GM21447 (cell line): ENCODE data around the gene POLA1.

Experiments used
- ATAC-seq: cut with Tn5 transposase; IDR thresholded peaks from one replicate; pipeline ENCODE4 v1.9.1; 2021; ENCODE audit not compliant: unreplicated experiment

Gene POLA1

DNA sequence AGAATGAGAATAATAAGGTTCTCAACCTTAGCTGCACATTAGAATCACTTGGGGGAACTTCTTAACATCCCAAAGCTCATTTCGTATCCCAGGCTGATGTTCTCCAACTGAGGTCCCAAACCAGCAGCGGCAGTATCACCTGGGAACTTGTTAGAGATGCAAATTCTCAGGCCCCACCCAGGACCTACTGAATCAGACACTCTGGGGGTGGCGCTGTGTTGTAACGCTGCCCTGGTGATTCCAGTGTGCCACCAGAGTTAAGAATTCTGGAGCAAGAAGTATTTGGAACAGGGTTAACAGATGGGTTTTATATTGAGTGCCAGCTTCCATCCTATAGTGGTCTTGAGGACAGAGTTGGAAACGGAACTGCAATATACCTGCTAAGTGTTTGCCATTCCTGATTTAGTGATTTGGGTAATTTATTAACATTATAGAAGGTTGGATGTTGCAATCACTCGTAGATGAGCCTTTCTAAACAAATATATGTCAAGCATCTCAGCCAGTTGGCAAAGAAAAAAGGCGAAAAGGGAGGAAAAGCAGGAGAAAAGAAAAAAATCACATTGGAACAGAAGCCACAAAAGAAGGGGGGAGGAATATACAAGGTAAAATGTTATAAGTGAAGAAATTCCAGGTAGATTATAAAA is 181.0 kb downstream of the POLA1 start:
- no peak for ATAC-seq

DNA sequence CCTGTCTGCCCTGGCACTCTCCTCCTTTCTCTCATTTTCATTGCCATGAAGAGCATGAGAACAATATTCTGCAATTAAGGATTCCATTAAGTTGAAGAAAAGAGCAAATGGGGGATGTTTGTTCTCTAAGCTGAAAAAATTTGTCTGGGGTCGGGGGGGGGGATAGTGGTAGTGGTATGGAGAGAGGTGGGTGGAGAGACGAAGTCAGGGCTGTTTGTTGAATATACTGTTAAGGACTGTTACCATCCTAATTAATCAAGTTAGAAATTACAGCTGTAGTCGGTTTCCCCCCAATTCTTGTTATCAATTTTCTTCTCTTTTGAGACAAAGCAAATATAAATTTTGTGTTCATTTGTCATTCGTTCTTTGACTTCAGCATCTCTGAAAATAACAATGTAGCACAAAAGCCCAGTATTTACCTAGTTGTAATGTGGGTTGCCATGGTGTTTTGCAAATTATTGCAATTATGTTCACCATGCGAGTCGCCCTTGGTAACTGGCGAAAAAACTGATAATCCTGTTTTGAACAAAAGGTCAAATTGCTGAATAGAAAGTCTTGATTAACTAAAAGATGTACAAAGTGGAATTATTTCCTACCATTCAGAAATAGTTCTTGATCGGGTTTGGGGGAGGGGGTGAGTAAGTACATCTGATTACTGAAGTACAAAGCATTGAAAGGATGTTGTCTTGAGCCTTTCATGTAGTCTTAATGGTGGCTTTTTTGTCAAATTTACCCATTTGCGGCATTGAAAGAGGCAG is 183.0 kb downstream of the POLA1 start:
- ATAC-seq = no peak

DNA sequence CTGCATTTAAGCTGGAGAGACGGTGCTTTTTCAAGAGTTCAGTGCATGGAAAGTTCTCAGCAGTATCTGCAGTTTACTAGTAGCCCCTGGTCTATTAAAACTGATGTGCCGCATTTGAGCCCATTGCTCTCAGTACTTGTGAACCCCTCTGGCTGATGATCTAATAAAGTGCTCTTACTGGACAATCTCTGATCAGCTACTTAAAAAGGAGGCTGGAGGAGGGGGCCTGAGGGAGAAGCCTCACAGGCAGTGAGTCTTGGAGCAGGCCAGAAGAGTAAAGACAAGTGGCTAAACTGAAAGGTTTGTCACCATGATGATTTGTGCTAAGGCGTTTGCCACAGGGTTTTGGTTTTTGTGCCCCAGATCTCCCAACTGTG is 183.6 kb downstream of the POLA1 start:
- no peak for ATAC-seq

DNA sequence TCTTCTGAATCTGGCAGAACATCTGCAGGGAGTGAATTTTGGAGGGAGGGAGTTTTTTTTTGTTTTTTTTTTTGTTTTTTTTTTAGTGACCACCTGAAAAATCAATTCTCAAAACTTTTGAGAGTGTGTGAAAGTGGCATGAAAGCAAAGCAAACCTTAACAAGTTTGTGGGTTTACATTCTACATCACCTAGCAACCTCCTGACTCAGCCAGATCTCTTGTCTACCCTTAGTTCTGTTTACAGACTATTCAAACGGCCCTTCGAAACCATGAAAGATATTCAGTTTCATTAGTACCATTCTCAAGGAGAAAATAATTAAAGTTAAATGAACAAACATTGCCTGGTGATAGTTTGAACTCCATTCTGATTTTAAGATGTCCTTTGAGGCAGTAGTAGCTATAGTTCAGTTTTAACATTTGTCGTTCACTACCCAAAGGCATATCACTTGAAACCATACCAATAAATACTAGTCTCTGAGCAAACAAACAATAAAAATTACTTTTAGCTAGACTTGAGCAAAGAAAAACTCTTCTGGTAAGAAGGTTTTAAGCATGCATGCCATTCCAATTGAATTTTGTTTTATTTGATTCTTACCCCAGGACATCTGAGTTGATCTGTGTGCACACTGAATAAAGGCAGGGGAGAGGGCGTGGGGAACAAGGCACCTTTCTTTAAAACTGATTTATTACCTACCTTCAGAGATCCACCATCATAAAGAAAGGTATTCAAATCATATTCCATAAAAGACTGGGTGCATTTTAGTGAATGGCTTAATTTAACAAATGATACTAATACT is 184.3 kb downstream of the POLA1 start:
- ATAC-seq = no peak

DNA sequence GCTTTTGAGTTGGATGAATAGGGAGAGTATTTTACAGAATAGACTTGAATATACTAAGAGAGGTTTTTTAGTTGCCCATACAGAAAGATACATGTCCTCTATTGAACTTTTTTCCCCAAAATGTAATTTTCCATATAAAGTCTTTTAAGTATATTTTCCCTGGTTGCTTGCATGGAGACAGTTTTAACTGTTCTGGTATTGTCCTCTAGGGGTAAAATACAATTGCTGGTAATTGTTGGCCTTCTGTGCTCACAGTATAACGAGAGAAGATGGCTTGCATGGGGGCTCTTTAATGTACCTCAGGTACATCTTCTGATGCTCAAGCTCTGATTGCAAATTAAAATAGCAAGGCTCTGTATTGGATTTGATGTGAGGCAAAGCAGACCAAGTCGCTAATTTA is 186.0 kb downstream of the POLA1 start:
- no peak for ATAC-seq

DNA sequence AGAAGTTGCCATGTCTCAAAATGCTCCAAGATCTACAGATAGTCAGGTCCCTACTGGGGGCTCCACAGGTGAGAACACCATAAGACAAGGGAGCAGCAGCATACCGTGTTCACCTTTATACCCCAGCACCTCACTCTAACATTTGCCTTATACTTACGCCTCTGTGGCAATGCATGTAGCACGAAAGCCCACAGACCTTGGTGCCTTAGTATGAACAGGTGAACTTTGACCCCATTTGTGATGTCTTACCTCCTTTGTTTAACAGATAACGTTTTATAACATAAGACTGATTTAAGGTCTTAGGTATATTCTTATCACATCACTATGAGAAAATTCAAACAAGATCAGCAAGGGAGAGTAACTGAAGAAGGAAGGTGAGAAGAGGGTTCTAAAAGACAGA is 193.2 kb downstream of the POLA1 start:
- no peak for ATAC-seq

DNA sequence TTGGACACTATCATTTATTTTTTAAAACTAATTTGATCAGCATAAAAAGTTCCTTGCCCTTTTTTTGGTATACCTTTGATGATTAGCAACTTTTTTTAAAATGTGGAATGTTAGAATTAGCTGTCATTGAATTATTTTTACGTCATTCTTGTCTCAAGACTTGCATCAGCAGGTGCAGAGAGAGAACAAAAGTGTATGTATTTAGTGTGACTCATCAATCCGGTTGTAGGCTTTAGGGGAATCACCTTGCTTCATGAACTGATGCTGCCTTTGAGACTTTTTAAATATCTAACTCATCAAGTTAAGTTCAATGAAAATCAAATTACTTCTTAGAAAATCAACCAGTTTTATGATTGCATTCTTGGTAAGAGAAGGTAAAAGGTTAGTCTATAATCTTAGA is 197.0 kb downstream of the POLA1 start:
- no peak for ATAC-seq

DNA sequence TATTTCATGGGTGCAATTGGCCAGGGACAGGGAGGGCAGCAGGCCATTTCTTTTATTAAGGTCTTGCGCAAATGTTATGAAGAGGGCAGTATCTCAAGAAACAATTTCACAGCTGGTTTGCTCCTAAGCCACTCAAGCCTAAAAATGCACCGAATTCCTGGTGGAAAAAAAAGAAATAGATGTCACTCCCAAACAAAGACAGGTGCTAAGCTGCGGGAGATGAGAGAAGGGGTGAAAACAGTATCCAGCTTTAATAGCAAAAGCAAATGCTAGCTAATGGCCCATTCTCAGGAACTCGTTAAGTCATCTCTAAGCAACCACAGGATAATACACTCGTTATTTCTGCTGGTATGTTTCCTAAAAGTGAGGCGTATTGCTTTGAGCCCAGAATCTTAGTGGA is 205.7 kb downstream of the POLA1 start:
- ATAC-seq = no peak

DNA sequence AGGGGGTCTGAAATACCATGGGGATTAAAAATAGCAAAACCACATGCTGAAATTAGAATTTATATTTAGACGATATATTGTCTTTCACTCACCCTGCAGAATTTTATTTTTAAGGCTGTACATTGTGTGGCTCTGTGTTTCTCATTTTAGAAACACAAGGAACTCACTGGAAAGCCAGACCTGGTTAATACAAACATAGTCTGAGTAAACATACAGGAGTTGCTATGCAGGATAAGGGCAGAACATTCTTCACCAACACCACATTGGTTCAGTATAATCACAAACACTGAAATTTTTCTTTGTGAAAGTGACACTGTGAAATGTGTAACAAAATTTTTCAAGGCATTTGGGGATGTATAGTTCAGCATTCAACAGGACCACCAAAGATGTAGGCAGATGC is 206.5 kb downstream of the POLA1 start:
- no peak for ATAC-seq

DNA sequence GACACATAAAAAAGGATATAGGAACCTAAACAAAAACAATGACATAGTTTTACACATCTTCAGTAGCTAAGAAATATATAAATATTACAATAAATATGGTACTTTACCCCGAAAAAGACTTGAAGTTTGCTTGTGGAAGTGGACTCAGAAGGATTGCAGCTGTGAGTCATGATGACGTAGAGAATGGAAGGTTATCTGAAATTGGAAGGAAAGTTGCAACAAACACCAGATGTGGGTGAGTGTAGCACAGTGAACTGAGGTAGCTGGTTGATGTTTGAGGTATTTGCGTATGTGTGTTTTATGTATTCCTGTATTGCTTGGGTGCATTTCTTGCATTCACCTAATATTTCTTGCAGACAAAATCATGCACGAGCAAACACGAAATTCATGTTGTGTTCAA is 209.1 kb downstream of the POLA1 start:
- no peak for ATAC-seq

DNA sequence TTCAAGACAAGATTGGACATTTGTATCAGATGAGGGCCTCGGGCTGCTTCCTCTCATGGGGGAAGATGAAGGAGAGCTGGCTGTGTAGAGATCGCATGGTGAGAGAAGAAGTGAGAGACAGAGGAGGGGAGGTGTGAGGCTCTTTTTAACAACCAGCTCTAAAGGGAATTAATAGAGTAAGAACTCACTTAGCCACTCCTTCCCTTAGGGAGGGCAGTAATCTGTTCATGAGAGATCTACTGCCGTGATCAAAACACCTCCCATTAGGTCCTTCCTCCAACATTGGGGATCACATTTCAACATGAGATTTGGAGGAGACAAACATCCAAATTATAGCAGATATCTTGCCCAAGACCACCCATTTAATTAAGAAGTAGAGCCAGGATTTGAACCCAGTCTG is 225.0 kb downstream of the POLA1 start:
- ATAC-seq = no peak

DNA sequence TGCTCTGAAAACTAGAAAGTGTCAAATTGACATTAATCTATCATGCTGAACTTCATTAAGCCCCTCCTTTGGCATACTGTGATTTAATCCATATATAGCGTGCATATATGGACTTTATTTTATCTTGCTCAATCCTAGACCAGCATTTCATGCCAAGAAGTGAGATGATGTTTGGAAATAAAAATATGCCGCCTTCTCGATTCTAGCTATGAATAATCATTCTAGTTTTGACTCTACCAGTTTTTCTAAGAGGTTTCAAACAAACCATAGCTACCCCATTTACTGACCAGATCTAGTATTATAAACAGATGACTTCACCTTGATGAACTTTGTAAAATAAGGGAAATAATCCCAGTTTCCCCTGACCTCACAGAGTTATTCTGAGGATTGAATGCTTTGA is 227.1 kb downstream of the POLA1 start:
- ATAC-seq = no peak

DNA sequence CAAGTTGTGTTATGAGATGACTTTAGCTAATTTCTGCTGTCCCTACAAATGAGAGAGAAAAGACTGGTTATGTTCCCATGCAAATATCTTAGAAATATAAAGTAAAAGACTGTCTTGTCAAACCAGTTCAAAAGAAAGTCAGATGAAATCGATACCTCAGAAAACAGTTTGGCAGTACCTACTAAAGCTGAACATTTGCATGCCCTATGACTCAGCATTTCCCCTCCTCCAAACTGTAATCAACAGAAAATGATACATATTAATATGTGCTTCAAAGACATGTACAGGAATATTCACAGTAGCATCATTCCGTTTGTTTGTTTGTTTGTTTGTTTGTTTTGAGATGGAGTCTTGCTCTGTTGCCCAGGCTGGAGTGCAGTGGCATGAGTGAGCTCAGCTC is 231.7 kb downstream of the POLA1 start:
- ATAC-seq = no peak

DNA sequence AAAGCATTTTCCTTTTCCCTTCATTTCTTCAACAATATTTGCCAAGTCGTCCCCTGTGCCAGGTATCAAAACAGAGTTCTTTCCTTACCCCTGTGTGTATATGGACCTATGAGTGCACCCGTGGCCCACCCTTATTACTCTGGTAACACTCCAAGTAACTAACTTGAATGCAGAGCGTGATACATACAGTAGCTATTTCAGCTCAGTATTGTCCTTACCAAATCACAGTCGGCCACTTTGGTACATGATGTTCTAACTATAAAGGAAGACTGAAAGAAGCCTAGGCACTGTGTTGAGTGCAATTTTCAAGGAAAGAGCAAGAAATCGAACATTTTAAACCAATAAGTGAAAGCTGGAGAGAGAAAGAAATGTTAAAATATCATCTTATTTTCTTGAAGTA is 233.7 kb downstream of the POLA1 start:
- ATAC-seq = no peak

DNA sequence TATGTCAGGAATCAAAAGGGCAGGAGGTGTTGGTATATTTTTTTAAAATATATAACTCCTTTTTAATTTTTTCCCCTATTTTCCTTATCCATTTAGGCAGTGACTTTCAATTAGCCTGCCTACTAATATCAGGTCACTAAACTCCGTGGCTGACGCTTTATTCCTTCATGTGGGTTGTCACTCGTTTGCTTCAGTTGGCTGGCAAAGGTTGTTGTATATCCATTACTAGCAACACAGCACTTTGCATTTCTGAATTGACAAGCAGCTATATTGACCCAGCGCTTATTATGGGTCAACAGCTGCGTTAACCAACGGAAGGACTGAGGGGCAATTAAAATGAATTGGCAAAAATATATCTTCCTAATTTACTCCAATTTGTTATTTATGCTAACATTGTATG is 234.4 kb downstream of the POLA1 start:
- no peak for ATAC-seq

DNA sequence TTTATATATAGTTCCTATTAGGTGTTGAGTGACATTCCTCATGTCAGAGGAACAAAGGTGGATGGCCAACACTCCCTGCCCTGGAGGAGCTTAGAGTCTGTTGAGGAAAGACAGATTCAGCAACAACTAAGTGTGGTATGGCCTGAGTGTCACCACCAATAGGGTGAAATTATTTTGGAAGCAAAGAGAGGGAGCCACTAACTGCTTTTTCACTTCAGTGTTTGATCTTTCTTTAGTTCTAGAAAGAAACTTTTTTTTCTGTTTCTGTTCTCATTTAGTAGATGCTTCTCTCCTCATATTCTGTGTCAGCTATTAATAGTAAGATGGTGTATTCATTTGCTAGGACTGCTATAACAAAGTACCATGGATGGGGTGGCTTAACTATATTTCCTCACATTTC is 240.6 kb downstream of the POLA1 start:
- no peak for ATAC-seq

DNA sequence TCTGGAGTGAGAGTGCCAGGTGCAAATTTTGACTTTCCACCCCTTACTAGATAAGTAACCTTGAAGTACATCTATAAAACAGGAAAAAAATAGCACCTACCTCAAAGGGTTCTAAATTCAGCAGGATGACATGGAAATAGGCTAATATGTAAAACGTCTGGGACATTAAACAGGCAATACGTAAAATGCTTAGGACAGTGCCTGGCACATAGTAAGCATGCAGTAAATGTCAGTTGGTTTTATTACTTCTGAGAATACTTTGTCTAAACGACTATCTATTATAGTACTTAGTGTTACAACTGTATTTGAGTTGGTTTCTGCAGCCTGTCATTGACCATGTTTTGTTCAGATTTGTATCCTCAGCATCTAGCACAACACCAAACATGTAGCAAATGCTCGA is 251.3 kb downstream of the POLA1 start:
- no peak for ATAC-seq

DNA sequence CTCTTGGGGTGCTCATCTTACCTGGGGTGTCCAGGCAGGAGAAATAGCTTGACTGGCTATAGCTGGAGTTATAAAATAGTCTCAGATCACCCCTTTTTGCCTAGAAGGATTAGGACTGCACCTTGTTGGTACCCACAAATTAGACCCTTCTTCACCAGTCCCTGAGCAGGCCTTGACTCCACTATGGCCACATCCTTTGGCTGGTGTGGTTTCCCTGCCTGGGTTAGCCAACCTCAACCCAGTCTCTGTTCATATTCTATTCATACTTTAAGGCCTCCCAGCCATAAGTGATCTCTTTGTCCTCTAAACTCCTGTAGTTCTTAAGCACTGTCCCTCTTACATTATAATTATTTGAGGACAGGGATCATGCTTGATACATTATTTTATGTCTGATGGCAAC is 252.7 kb downstream of the POLA1 start:
- ATAC-seq = no peak

DNA sequence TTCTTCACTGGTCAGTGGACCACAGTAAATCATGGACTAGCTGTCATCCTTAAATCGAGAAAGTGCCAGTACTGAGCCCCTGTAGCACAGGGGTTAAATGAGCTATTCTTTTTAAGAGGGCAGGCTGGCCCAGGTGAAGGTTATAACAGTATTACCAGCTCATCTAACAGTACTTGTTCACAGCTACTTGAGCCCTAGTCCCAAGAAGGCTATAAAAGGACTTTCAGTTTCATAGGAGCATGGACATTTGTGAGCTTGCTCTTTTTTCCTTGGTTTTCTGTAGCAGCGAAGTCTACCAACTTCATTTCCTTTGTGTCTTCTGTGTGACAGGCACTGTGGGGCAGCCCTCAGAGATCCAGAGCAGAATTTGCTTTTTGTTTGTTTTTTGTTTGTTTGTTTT is 261.0 kb downstream of the POLA1 start:
- ATAC-seq = no peak

DNA sequence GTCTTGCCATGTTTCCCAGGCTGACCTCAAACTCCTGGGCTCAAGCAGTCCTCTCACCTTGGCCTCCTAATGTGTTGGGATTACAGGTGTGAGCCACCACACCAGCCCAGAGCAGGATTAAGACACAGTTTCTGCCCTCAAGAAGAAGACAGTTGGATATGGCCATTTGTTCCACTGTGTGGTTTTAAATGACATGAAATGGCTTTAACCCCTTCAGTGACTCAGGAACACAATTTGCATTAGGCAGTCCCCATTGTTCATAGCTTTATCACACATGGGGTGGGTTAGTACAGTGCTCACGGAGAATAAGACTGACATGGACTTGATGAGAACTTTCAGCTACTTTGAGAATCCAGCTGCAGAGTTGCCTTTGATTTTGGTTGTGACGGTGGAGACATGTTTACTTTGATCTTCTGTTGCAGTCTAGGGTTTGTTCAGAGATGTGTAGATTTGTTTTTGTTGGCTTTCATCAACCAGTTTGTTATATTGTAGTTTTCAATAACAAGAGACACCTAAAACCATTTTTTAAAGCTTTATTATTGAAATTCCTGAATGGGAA is 261.7 kb downstream of the POLA1 start:
- ATAC-seq = no peak

DNA sequence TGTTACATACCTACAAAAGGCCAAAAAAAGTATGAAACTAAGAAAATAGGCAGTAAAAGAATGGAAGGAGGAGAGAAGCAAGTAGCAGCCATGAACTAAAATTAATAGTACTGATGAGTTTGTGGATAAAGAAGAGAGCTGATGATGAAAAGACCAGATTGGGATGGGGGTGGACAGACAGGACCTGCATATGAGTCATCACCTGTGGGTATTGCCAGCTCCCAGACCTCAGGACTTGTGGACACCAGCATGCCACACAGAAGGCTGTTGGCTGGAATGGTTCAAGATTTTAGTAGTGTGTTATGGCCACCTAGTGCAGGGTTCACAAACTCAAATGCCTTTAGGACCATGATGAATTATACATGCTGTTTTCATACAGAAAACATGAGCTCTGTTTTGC is 263.1 kb downstream of the POLA1 start:
- no peak for ATAC-seq

DNA sequence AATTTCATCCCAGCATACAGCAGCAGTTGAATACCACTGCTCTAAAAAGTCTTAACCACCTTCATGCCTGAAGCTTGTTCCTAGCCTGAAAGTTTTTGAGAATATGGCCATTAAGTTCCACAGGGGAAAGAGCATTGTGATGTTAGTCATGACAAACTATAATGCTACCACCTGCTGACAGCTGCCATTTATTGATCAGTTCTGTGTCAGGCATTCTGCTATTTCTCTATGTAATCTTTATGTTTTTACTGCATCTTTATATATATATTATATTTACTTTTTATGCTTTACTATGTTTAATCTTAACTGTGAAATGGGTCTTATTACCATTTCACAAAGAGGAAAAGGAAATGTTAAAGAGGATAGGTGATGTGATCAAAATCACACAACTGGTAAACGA is 268.1 kb downstream of the POLA1 start:
- no peak for ATAC-seq
